WERI-Rb-1 (cell line): ENCODE measurements around the gene DYNLT1.

ENCODE experiments used
- DNase-seq: peaks from one replicate; pipeline ENCODE4 v3.0.0-alpha.2; 2020
- H3K27ac ChIP-seq: fragments of 250-450 bp; sonication (Bioruptor Pico); 2 replicates; pipeline ENCODE4 v1.5.1; 2020; ENCODE audit warnings: mild to moderate bottlenecking, moderate library complexity
- H3K27me3 ChIP-seq: fragments of 250-450 bp; sonication (Bioruptor Pico); 2 replicates; pipeline ENCODE4 v1.5.1; 2021; ENCODE audit warnings: mild to moderate bottlenecking, low read depth, moderate library complexity; ENCODE audit not compliant: insufficient read depth, severe bottlenecking
- H3K36me3 ChIP-seq: fragments of 250-450 bp; sonication (Bioruptor Pico); 2 replicates; pipeline ENCODE4 v1.5.1; 2020; ENCODE audit warnings: mild to moderate bottlenecking, moderate library complexity
- H3K4me3 ChIP-seq: 2 replicates; pipeline ENCODE4 v1.5.1; 2011; ENCODE audit warnings: low read depth, mild to moderate bottlenecking, control low read depth, low read length
- H3K9me3 ChIP-seq: fragments of 250-450 bp; sonication (Bioruptor Pico); 2 replicates; pipeline ENCODE4 v1.5.1; 2021; ENCODE audit warnings: mild to moderate bottlenecking, moderate library complexity; ENCODE audit not compliant: severe bottlenecking
- TF ChIP-seq, protein P1 (sequence below): IDR thresholded peaks from 2 replicates; pipeline ENCODE4 v1.5.1; 2011; ENCODE audit warnings: low read depth, mild to moderate bottlenecking, control low read depth, inconsistent platforms, low read length

The DYNLT1 gene

DNA sequence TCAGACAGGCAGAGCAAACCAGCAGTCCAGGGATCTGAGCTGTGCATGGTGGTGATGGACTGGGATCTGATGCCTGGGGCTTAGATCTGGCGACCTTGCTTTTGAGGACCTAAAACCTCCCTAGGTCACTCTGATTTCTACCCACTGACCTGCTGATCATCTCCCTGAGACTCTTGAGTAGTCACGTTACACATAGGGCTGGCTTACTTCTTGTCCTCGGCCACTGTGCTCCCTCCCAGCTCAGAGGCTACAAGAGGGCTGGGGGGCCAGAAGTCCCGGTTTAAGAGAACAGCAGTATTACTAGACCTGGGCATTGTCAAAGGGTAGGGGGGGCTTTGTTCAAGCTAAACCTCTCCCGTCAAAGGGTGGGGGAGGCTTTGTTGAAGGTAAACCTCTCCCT is 5.5 kb downstream of the DYNLT1 start:
- no peak for DNase-seq
- TF ChIP-seq, protein P1, sequence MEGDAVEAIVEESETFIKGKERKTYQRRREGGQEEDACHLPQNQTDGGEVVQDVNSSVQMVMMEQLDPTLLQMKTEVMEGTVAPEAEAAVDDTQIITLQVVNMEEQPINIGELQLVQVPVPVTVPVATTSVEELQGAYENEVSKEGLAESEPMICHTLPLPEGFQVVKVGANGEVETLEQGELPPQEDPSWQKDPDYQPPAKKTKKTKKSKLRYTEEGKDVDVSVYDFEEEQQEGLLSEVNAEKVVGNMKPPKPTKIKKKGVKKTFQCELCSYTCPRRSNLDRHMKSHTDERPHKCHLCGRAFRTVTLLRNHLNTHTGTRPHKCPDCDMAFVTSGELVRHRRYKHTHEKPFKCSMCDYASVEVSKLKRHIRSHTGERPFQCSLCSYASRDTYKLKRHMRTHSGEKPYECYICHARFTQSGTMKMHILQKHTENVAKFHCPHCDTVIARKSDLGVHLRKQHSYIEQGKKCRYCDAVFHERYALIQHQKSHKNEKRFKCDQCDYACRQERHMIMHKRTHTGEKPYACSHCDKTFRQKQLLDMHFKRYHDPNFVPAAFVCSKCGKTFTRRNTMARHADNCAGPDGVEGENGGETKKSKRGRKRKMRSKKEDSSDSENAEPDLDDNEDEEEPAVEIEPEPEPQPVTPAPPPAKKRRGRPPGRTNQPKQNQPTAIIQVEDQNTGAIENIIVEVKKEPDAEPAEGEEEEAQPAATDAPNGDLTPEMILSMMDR: no peak
- Histone ChIP-seq H3K9me3 (no peaks in the 10 kb centered on the region), H3K27ac (no peak overlapping the region), H3K4me3 (no peak overlapping the region), H3K36me3 (peaks cover 26% of the 10 kb centered on the region), H3K27me3 (no peaks in the 10 kb centered on the region)

DNA sequence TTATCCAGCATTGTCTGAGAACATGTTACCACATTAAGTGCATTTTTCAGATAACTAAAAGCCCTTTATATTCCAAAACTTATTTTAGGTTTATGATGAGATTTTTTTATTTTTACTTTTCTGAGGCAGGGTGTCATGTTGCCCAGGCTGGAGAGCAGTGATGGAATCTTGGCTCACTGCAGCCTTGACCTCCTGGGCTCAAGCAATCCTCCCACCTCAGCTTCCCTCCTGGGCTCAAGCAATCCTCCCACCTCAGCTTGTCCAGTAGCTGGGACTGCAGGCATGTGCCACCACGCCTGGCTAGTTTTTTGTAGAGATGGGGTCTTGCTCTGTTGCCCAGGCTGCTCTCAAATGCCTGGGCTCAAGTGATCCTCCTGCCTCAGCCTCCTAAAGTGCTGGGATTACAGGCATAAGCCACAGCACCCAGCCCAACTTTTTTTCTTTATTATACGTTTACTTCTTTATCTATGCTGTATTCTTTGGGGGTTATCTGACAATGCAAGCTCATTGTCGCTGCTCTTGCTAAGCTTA is 6.2 kb downstream of the DYNLT1 start:
- no peak for DNase-seq
- H3K27ac ChIP-seq: no peak overlapping the region
- peaks cover 26% of the 10 kb centered on the region for H3K36me3 ChIP-seq
- no peaks in the 10 kb centered on the region for H3K9me3 ChIP-seq
- H3K27me3 ChIP-seq: no peaks in the 10 kb centered on the region
- H3K4me3 ChIP-seq: no peak overlapping the region
- TF ChIP-seq, protein P1: no peak

DNA sequence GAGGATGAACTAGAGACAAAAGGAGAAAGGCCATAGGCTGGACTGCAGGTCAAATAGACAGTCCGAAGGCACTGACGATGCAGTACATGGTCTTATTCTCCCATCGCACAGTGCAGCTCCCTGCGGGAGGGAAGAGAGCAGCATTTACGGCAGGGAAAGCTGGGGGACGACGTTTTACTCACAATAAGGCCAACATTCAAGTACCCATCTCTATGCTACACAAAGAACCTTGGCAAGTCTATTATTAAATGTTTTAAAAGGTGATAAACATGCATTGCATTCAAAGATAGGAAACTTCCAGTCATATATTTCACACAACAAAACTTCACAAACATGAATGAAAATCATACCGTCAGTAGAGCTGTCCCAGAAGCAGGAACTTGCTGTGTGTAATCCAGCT is 7.8 kb downstream of the DYNLT1 start:
- Histone ChIP-seq H3K27ac (no peak overlapping the region), H3K36me3 (peaks cover 42% of the 10 kb centered on the region), H3K27me3 (no peaks in the 10 kb centered on the region), H3K4me3 (no peak overlapping the region), H3K9me3 (no peaks in the 10 kb centered on the region)
- no peak for DNase-seq
- TF ChIP-seq, protein P1: no peak

DNA sequence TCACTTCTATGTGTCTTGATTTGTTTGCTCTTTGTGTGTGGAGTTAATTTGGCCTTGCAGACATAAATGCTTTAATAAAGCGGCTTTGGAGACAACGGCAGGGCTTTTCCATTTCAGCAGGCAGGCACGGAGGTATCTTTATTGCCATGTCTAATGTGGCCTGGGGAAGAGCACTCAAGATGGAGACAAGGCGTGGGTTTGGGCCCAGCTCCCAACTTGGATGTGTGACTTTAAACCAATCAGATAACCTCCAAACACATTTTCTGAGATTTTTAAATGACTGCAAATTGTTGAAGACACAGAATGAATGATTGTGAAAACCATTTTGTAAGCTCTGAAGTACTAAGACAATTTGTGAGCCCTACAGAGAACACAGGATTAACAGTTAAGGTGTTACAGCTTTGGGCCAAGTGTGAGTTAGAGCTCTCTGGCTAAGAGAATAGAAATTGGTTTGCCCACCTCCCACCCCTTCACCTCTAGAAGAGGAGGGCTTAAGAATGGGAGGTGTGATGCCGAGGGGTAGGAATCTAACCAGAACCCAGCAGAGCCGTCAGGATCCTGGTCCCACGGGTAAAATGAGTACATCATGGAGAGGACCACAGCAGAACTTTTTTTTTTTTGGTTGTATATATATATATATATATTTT is 9.0 kb downstream of the DYNLT1 start:
- no peaks in the 10 kb centered on the region for H3K27me3 ChIP-seq
- no peak overlapping the region for H3K27ac ChIP-seq
- no peak overlapping the region for H3K4me3 ChIP-seq
- H3K36me3 ChIP-seq: peaks cover 51% of the 10 kb centered on the region
- DNase-seq: no peak
- TF ChIP-seq, protein P1: no peak
- no peaks in the 10 kb centered on the region for H3K9me3 ChIP-seq

DNA sequence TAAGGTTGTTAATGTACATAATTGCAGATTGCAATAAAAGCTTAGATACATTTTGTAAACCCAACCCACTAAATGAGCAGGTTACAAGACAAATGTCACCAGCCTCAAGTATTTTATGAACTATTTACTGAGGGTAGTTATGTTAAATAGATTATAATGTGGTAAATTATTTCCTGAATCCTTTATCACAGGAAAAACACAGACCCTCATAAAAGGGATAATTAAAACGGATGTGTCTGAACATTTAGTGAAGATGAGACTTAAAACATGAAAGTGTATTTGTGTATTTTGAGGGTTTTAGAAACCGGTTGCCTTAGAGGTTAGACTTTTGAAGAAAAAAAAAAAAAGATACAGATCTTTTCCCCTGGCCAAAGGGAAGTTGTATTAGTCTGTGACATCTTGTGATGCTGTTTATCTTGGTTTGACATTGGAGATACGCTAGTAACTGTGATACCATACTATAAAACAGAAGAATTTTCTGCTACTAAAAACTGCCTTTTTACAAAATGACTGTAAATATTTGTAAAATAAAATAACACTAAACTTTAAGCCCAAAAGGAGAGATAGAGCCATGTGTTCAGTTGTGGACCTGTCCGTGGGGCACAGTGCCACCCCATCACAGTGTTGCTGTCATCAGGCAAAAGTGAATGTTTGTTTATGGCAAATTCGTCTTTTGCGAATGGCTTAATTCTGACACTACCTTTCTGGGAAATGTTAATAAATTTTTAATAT is 9.7 kb downstream of the DYNLT1 start:
- Histone ChIP-seq H3K9me3 (no peaks in the 10 kb centered on the region), H3K27me3 (no peaks in the 10 kb centered on the region), H3K27ac (no peak overlapping the region), H3K36me3 (peaks cover 56% of the 10 kb centered on the region), H3K4me3 (no peak overlapping the region)
- TF ChIP-seq, protein P1: no peak
- DNase-seq: no peak
